Hepatocyte (in vitro differentiated cells): ENCODE data around the gene SLC9A1.

Experiments used
- EZH2 ChIP-seq: fragments of 200-600 bp; sonication (generic); IDR thresholded peaks from 2 replicates; pipeline ENCODE4 v1.6.1; 2016; ENCODE audit warnings: antibody characterized with exemption, mild to moderate bottlenecking, borderline replicate concordance
- EZH2phosphoT487 ChIP-seq: fragments of 200-600 bp; sonication (generic); IDR thresholded peaks from one replicate; pipeline ENCODE4 v1.6.1; 2018; ENCODE audit warnings: antibody characterized with exemption, mild to moderate bottlenecking, low read depth, moderate library complexity; ENCODE audit not compliant: unreplicated experiment, severe bottlenecking
- TF ChIP-seq, protein P1 (sequence below): fragments of 200-600 bp; sonication (generic); IDR thresholded peaks from 2 replicates; pipeline ENCODE4 v1.5.1; 2016; ENCODE audit warnings: antibody characterized with exemption, mild to moderate bottlenecking; ENCODE audit not compliant: poor library complexity

DNA sequence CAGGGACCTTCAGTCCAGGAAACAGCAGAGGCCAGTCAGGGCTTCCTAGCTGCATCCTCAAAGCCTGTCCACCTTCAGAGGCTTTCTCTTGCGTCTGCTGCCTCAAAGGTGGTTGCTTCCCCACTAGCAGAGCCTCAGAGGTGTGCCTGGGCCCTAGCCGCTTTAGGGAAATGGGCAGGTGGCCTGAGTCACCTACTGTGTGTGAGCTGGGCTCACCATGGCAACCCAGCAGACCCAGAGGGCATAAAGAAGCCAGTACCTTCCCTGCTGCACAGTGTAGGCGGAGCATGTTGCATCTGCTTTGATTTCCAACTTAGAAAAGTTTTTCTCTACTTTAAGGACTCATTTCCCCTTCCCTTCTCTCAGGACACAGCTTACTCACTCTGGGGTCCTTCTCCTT lies 12.5 kb downstream of the SLC9A1 start:
- TF ChIP-seq, protein P1, sequence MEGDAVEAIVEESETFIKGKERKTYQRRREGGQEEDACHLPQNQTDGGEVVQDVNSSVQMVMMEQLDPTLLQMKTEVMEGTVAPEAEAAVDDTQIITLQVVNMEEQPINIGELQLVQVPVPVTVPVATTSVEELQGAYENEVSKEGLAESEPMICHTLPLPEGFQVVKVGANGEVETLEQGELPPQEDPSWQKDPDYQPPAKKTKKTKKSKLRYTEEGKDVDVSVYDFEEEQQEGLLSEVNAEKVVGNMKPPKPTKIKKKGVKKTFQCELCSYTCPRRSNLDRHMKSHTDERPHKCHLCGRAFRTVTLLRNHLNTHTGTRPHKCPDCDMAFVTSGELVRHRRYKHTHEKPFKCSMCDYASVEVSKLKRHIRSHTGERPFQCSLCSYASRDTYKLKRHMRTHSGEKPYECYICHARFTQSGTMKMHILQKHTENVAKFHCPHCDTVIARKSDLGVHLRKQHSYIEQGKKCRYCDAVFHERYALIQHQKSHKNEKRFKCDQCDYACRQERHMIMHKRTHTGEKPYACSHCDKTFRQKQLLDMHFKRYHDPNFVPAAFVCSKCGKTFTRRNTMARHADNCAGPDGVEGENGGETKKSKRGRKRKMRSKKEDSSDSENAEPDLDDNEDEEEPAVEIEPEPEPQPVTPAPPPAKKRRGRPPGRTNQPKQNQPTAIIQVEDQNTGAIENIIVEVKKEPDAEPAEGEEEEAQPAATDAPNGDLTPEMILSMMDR, result no peak
- TF ChIP-seq EZH2, result no peak
- TF ChIP-seq EZH2phosphoT487, result no peak
